ENCODE data around the gene CELSR1. TPM values are rescaled to one million over a fixed set of nuclear protein-coding genes. Genes with fewer than 3 reads are reported as not detected.

The CELSR1 gene
- total RNA-seq, 1 experiment from 2014 or later: 22.6 TPM

DNA sequence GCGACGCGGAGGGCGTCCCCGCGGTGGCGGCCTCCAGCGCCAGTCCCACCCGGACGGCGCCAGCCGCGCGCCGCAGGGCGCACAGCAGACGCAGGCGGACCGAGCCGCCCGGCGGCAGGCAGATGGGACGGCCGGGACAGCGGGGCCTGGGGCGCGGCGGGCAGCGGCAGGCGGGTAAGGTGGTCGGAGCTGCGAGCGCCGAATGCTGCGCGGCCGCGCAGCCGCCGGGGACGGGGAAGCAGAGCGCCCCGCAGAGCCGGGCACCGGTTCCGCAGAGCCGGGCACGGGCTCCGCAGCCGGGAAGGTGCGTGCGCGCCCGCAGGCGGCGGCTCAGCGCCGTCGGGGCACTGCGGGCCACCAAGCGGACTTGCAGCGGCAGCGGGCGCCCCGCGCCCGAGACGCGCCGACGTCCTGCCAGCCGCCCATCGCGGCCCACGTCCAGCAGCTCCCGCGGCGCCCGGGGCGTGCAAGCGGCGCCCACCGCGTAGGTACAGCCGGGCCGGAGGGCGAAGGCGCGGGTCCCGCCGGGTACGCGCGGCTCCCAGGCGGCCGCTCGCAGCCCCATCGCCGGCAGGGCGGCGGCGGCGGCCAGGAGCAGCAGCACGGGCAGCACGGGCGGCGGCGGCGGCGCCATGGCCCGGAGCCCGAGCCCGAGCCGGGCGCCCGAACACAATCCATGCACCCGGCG is 739 bp downstream of the CELSR1 start:
- Mint-ChIP-seq H3K4me1 (peaks cover 16 to 27% of the 10 kb centered on the region in 2 experiments), H3K36me3 (ENCODE audit: insufficient read depth in 1 of 3, low read depth in 3 of 3) (peaks cover 17 to 35% (median 27%) of the 10 kb centered on the region in 3 experiments), H3K4me3 (no peak overlapping the region), H3K9me3 (peaks cover 0 to 20% of the 10 kb centered on the region in 2 experiments; a peak in 2 of 5 replicates), H3K27me3 (ENCODE audit: low read depth) (peaks cover 60% of the 10 kb centered on the region), H3K27ac (no peak overlapping the region)
- no peak overlapping the region for H2BK5ac ChIP-seq (ENCODE audit: insufficient read length, low read length)
- no peak overlapping the region for H4K8ac ChIP-seq (replicated peaks; ENCODE audit: insufficient read length, low read depth, low read length)
- no peak overlapping the region for H3K27ac ChIP-seq (ENCODE audit: insufficient read length, low read depth, low read length)
- H3T11ph ChIP-seq (ENCODE audit: low read length): no peak overlapping the region
- H4K20me1 ChIP-seq (ENCODE audit: control insufficient read depth, insufficient read depth, insufficient read length): no peaks in the 10 kb centered on the region
- peaks cover 14% of the 10 kb centered on the region for H3K23me2 ChIP-seq (ENCODE audit: insufficient read length, low read depth, low read length, poor library complexity, severe bottlenecking)
- TF ChIP-seq, protein P1, sequence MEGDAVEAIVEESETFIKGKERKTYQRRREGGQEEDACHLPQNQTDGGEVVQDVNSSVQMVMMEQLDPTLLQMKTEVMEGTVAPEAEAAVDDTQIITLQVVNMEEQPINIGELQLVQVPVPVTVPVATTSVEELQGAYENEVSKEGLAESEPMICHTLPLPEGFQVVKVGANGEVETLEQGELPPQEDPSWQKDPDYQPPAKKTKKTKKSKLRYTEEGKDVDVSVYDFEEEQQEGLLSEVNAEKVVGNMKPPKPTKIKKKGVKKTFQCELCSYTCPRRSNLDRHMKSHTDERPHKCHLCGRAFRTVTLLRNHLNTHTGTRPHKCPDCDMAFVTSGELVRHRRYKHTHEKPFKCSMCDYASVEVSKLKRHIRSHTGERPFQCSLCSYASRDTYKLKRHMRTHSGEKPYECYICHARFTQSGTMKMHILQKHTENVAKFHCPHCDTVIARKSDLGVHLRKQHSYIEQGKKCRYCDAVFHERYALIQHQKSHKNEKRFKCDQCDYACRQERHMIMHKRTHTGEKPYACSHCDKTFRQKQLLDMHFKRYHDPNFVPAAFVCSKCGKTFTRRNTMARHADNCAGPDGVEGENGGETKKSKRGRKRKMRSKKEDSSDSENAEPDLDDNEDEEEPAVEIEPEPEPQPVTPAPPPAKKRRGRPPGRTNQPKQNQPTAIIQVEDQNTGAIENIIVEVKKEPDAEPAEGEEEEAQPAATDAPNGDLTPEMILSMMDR (conservative IDR thresholded peaks at IDR 0.05): no peak
- no peaks in the 10 kb centered on the region for H3K79me1 ChIP-seq (ENCODE audit: insufficient read depth, low read depth, low read length, poor library complexity, severe bottlenecking)
- H3K18ac ChIP-seq (ENCODE audit: insufficient read length, low read depth, low read length): no peak overlapping the region
- no peak overlapping the region for H3K56ac ChIP-seq (ENCODE audit: insufficient read length, low read depth, low read length)
- no peak overlapping the region for H2AK5ac ChIP-seq (ENCODE audit: insufficient read length, low read length)
- no peak overlapping the region for H3K23ac ChIP-seq (ENCODE audit: insufficient read length, low read depth, low read length)
- H2BK120ac ChIP-seq (ENCODE audit: low read depth, low read length, poor library complexity, severe bottlenecking): no peak overlapping the region
- H3K4ac ChIP-seq (ENCODE audit: low read depth, low read length): no peak overlapping the region
- no peaks in the 10 kb centered on the region for H3K4me1 ChIP-seq (ENCODE audit: insufficient read depth, low read length)
- no peak overlapping the region for H2AFZ ChIP-seq (ENCODE audit: low read length)
- no peak overlapping the region for H4K5ac ChIP-seq (ENCODE audit: insufficient read length, low read depth, low read length)
- no CpG with 5 or more reads among the region's 118 CpGs for WGBS (ENCODE audit: extremely low coverage, insufficient read length, low lambda C conversion rate)
- no peak overlapping the region for H3K9ac ChIP-seq (ENCODE audit: extremely low read depth, insufficient read length, low read length)
- H3K27me3 ChIP-seq (ENCODE audit: insufficient read depth, low read length): peaks cover 17% of the 10 kb centered on the region; the same call in 1 of the 2 replicates
- peak overlapping the region; percentile 16 for H3K4me2 ChIP-seq (ENCODE audit: insufficient read depth, insufficient read length, low read length)
- no peaks in the 10 kb centered on the region for H3K79me2 ChIP-seq (ENCODE audit: insufficient read depth, low read length)
- H2BK12ac ChIP-seq (ENCODE audit: insufficient read length, low read depth, low read length): no peak overlapping the region
- no peak overlapping the region for H4K91ac ChIP-seq (ENCODE audit: insufficient read length, low read depth, low read length)
- no peak overlapping the region for H2BK15ac ChIP-seq (ENCODE audit: low read depth, low read length)
- no peak overlapping the region for H3K14ac ChIP-seq (ENCODE audit: insufficient read depth, low read length)
- no peak for DNase-seq
- H2BK20ac ChIP-seq (ENCODE audit: low read depth, low read length, poor library complexity, severe bottlenecking): no peak overlapping the region
- H3K9me3 ChIP-seq (ENCODE audit: control insufficient read depth, low read depth, low read length): no peaks in the 10 kb centered on the region

All from H9 (cell line).